A673 (cell line): Measurements from ENCODE around the gene BMP2K.

Source experiments
- CTCF ChIP-seq: fragments of 300-800, 200-600 bp; sonication (generic); conservative IDR thresholded peaks from 2 replicates; pipeline ENCODE4 v1.5.1; 2017; ENCODE audit warnings: low read depth, mild to moderate bottlenecking, antibody characterized with exemption, low read length, moderate library complexity, mixed read lengths
- EZH2 ChIP-seq: fragments of 200-600 bp; sonication (generic); IDR thresholded peaks from 2 replicates; pipeline ENCODE4 v1.6.1; 2017; ENCODE audit warnings: borderline replicate concordance, low read depth, mild to moderate bottlenecking, mixed read lengths, antibody characterized with exemption, low read length; ENCODE audit not compliant: poor library complexity, severe bottlenecking

- no peak for TF ChIP-seq EZH2
- TF ChIP-seq CTCF, result no peak
These were observed 113.8 kb downstream of the BMP2K start for GRCh38 chr4:78889955-78890354.
